H1 (cell line): ENCODE data around the gene AMZ1. TPM values are rescaled to one million over a fixed set of nuclear protein-coding genes. Genes with fewer than 3 reads are reported as not detected.

Source experiments
- CTCF ChIA-PET: fragments of 300-600 bp; sonication (Branson Sonifier 250); formaldehyde crosslinking; loops from one replicate; lab custom pipeline; 2021; ENCODE audit not compliant: partially characterized antibody; lab: Charles Lee
- POLR2A ChIA-PET: fragments of 300-600 bp; sonication (Branson Sonifier 250); formaldehyde crosslinking; loops from one replicate; lab custom pipeline; 2021; ENCODE audit warnings: inconsistent platforms; ENCODE audit not compliant: partially characterized antibody; lab: Charles Lee
- DNase-seq, 2 experiments: peaks; one replicate each; pipeline versions ENCODE4 v3.0.0 to v3.0.0-alpha.2; 2010 to 2022; ENCODE audit warnings: low spot score in 2 of 2, low read depth in 1 of 2, mixed read lengths in 1 of 2
- FAIRE-seq: peaks from 2 replicates; lab custom pipeline; 2011; peaks lifted over from hg19 to GRCh38; lab: Jason Lieb, UNC
- H2AFZ ChIP-seq: 2 replicates; pipeline ENCODE4 v1.8.1; 2012; ENCODE audit warnings: low read length, inconsistent platforms
- H2AK5ac ChIP-seq: 2 replicates; pipeline ENCODE4 v1.6.1; 2013; ENCODE audit warnings: low read depth, low read length
- H2BK120ac ChIP-seq: replicated peaks from 2 replicates; pipeline ENCODE3; 2013; ENCODE audit warnings: low read depth, low read length, inconsistent platforms
- H2BK12ac ChIP-seq: 2 replicates; pipeline ENCODE4 v1.6.1; 2013; ENCODE audit warnings: low read depth, low read length
- H2BK15ac ChIP-seq: 2 replicates; pipeline ENCODE4 v1.6.1; 2013; ENCODE audit warnings: low read length
- H2BK20ac ChIP-seq: 2 replicates; pipeline ENCODE4 v1.6.1; 2013; ENCODE audit warnings: low read length
- H2BK5ac ChIP-seq: 2 replicates; pipeline ENCODE4 v1.6.1; 2013; ENCODE audit warnings: low read depth, low read length
- H3K14ac ChIP-seq: 2 replicates; pipeline ENCODE4 v1.6.1; 2013; ENCODE audit warnings: inconsistent platforms; ENCODE audit not compliant: insufficient read length
- H3K18ac ChIP-seq: 2 replicates; pipeline ENCODE4 v1.6.1; 2013; ENCODE audit warnings: low read length; ENCODE audit errors: extremely low read depth
- H3K23ac ChIP-seq: 2 replicates; pipeline ENCODE4 v1.6.1; 2013; ENCODE audit warnings: inconsistent platforms; ENCODE audit not compliant: insufficient read length
- H3K23me2 ChIP-seq: 2 replicates; pipeline ENCODE4 v1.6.1; 2013; ENCODE audit warnings: low read depth, low read length
- H3K27ac ChIP-seq: 2 replicates; pipeline ENCODE4 v1.6.1; 2011; ENCODE audit warnings: low read depth, low read length, inconsistent platforms
- H3K27me3 ChIP-seq, 4 experiments: replicated peaks in 1 of 4; 1 replicate in 1 of 4; 2 replicates in 3 of 4; pipeline versions ENCODE4 v1.6.1 to v1.8.1; 2011 to 2013; ENCODE audit warnings: low read length in 3 of 4, mild to moderate bottlenecking in 3 of 4, inconsistent platforms in 2 of 4, mixed read lengths in 2 of 4, moderate library complexity in 1 of 4; ENCODE audit not compliant: control insufficient read depth in 3 of 4, insufficient read depth in 3 of 4; ENCODE audit errors: extremely low read depth in 1 of 4
- H3K36me3 ChIP-seq, 4 experiments: 2 replicates each; pipeline versions ENCODE4 v1.6.1 to v1.8.1; 2011 to 2013; ENCODE audit warnings: mild to moderate bottlenecking in 4 of 4, low read length in 3 of 4, moderate library complexity in 2 of 4, control low read depth in 1 of 4, inconsistent platforms in 1 of 4; ENCODE audit not compliant: insufficient read depth in 4 of 4, control insufficient read depth in 2 of 4
- H3K4ac ChIP-seq: replicated peaks from 2 replicates; pipeline ENCODE3; 2013; ENCODE audit warnings: low read length, low read depth, mixed read lengths, inconsistent platforms; ENCODE audit not compliant: insufficient read length
- H3K4me1 ChIP-seq, 4 experiments: replicated peaks in 1 of 4; 1 replicate in 1 of 4; 2 replicates in 3 of 4; pipeline versions ENCODE4 v1.6.1 to v1.8.1; 2011 to 2013; ENCODE audit warnings: low read length in 3 of 4, inconsistent platforms in 2 of 4, mixed read lengths in 1 of 4; ENCODE audit not compliant: insufficient read depth in 4 of 4, control insufficient read depth in 3 of 4
- H3K4me2 ChIP-seq, 2 experiments: 2 replicates each; pipeline versions ENCODE4 v1.6.1 to v1.8.1; 2011 to 2013; ENCODE audit warnings: low read depth in 2 of 2, low read length in 2 of 2, control low read depth in 1 of 2, inconsistent platforms in 1 of 2, mild to moderate bottlenecking in 1 of 2; ENCODE audit not compliant: insufficient read depth in 1 of 2
- H3K4me3 ChIP-seq, 4 experiments: fragments of 200-600, 300-600 bp in 1 of 4; sonication (generic), shearing (Covaris generic), sonication (Bioruptor Twin) in 1 of 4; 2 replicates each; pipeline versions ENCODE4 v1.5.1 to v1.8.1; 2011 to 2016; ENCODE audit warnings: low read length in 4 of 4, low read depth in 3 of 4, control low read depth in 2 of 4, inconsistent platforms in 2 of 4, mild to moderate bottlenecking in 2 of 4, mixed read lengths in 1 of 4, moderate library complexity in 1 of 4; ENCODE audit not compliant: insufficient read depth in 2 of 4; ENCODE audit errors: extremely low read depth in 1 of 4
- H3K56ac ChIP-seq: replicated peaks from 2 replicates; pipeline ENCODE3; 2013; ENCODE audit warnings: low read depth, mild to moderate bottlenecking, mixed read lengths, low read length, inconsistent platforms; ENCODE audit not compliant: insufficient read length
- H3K79me1 ChIP-seq: 2 replicates; pipeline ENCODE4 v1.6.1; 2013; ENCODE audit warnings: low read depth, low read length, control low read depth
- H3K79me2 ChIP-seq, 2 experiments: 2 replicates each; pipeline versions ENCODE4 v1.6.1 to v1.8.1; 2012 to 2013; ENCODE audit warnings: low read length in 2 of 2, mild to moderate bottlenecking in 2 of 2, inconsistent platforms in 1 of 2; ENCODE audit not compliant: insufficient read depth in 2 of 2, control insufficient read depth in 1 of 2
- H3K9ac ChIP-seq, 4 experiments: replicated peaks in 1 of 4; 1 replicate in 1 of 4; 2 replicates in 3 of 4; pipeline versions ENCODE4 v1.6.1 to v1.8.1; 2011 to 2013; ENCODE audit warnings: low read depth in 3 of 4, low read length in 3 of 4, control low read depth in 2 of 4, mild to moderate bottlenecking in 2 of 4, moderate library complexity in 2 of 4, inconsistent platforms in 1 of 4; ENCODE audit errors: extremely low read depth in 1 of 4
- H3K9me3 ChIP-seq, 2 experiments: 2 replicates each; pipeline versions ENCODE4 v1.6.1 to v1.8.1; 2012 to 2013; ENCODE audit warnings: mild to moderate bottlenecking in 2 of 2, moderate library complexity in 2 of 2, control low read depth in 1 of 2, inconsistent platforms in 1 of 2, low read depth in 1 of 2, low read length in 1 of 2, mixed read lengths in 1 of 2; ENCODE audit not compliant: insufficient read depth in 2 of 2
- H4K20me1 ChIP-seq, 2 experiments: replicated peaks in 1 of 2; 2 replicates each; pipeline versions ENCODE3 to v1.8.1; 2011 to 2013; ENCODE audit warnings: inconsistent platforms in 2 of 2, low read length in 2 of 2, mild to moderate bottlenecking in 1 of 2; ENCODE audit not compliant: insufficient read depth in 2 of 2, control insufficient read depth in 1 of 2
- H4K5ac ChIP-seq: 2 replicates; pipeline ENCODE4 v1.6.1; 2013; ENCODE audit warnings: low read length, low read depth, mixed read lengths, inconsistent platforms; ENCODE audit not compliant: insufficient read length
- H4K8ac ChIP-seq: 2 replicates; pipeline ENCODE4 v1.8.0; 2013; ENCODE audit warnings: mild to moderate bottlenecking, moderate library complexity, low read length, inconsistent platforms; ENCODE audit not compliant: insufficient read depth; ENCODE audit errors: extremely low read depth
- H4K91ac ChIP-seq: replicated peaks from 2 replicates; pipeline ENCODE3; 2013; ENCODE audit warnings: low read length, mixed read lengths, inconsistent platforms; ENCODE audit not compliant: insufficient read length
- CBX8 ChIP-seq: fragments of 300-800, 300-1000 bp; sonication (generic); IDR thresholded peaks from 2 replicates; pipeline ENCODE4 v1.7.1; 2016; ENCODE audit warnings: low read depth, low read length, borderline replicate concordance
- CHD2 ChIP-seq: IDR thresholded peaks from 2 replicates; pipeline ENCODE4 v1.6.1; 2012; ENCODE audit warnings: low read length, improper control_type of control experiment
- FOSL1 ChIP-seq: IDR thresholded peaks from 2 replicates; pipeline ENCODE4 v1.6.1; 2011; ENCODE audit warnings: mild to moderate bottlenecking, low read depth, low read length, moderate library complexity; ENCODE audit not compliant: insufficient read depth
- RAD21 ChIP-seq, 2 experiments: IDR thresholded peaks in 1 of 2; conservative IDR thresholded peaks in 1 of 2; 2 replicates each; pipeline ENCODE4 v1.6.1; 2011; ENCODE audit warnings: low read depth in 2 of 2, low read length in 2 of 2, improper control_type of control experiment in 1 of 2, inconsistent platforms in 1 of 2, mild to moderate bottlenecking in 1 of 2, moderate library complexity in 1 of 2
- TBP ChIP-seq: IDR thresholded peaks from 2 replicates; pipeline ENCODE4 v1.6.1; 2011; ENCODE audit warnings: low read depth, low read length, improper control_type of control experiment
- WGBS, 2 experiments: shearing (Covaris generic) in 1 of 2; methylation state at CpG; one replicate each; pipeline versions ENCODE4 v1.1.6 to v1.1.7; 2013 to 2015; ENCODE audit warnings: low lambda C conversion rate in 2 of 2, mixed read lengths in 2 of 2, inconsistent platforms in 1 of 2, low coverage in 1 of 2, missing lambda C conversion rate in 1 of 2; ENCODE audit not compliant: insufficient replicate concordance in 2 of 2, insufficient coverage in 1 of 2, insufficient read length in 1 of 2; ENCODE audit errors: extremely low coverage in 1 of 2, missing lambda C conversion rate in 1 of 2; 5-methylcytosine and 5-hydroxymethylcytosine counted together
- polyA plus RNA-seq, 7 experiments: library from polyadenylated mRNA; depleted of rRNA in 3 of 7; stranded (reverse) in 5 of 7; unstranded in 2 of 7; fragments of >200 nt in 5 of 7; fragments of 200-250 nt in 2 of 7; gene quantifications; 1 replicate in 5 of 7; 2 replicates in 1 of 7; 4 replicates in 1 of 7; pipeline versions ENCODE4 v1.2.1 to v1.2.3, GENCODE V29; 2011 to 2013; ENCODE audit warnings: missing spikeins in 2 of 7, mixed read lengths in 2 of 7
- total RNA-seq: library from RNA; stranded (reverse); fragmentation: NEBNext Ultra II Directional; extraction: Animal tissue kit (Norgen Biotek cat#: 25700); gene quantifications from 2 replicates; pipeline ENCODE4 v1.2.1, GENCODE V29; 2021

Gene AMZ1
- total and polyA plus RNA-seq, 2 of the 8 experiments (the other 6 are each of a cell fraction or from before 2014, with no cell fraction given) = 0.59 to 1.4 TPM

DNA sequence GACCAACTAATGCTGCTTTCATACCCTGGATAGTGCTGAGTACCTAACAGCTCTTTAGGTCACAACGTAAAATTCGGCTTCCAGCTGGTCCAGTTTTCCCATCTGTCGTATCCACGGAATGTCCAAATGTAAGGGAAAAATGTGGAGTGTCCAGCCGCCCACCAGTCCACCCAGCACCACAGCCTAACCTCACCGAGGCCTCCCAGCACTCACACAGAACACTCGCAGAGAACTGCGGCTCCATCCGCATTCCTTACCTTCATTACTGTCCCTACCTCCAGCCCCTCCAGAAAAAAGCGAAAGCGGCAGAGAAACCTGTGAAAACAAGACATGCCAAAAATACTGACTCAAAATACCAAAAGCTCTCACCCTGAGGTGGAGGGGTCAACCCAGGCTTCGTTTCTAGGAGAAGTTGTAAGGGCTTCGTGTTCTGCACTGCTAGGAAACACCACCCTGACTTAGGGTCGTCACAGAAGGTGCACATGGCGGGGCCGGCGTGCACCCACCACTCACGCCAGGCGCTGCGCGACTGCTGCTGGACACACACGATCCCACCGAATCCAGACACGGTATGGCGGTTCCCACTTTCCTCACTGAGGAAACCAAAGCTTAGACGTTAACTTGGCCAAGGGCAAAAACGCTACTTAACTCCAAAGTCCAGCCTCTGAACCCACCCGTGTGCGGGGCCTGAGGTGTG, 73.9 kb downstream of the AMZ1 start:
- Histone ChIP-seq H2AK5ac (no peak overlapping the region), H3K23me2 (no peaks in the 10 kb centered on the region), H4K5ac (no peak overlapping the region), H3K79me2 (peaks cover 0 to 60% of the 10 kb centered on the region in 2 experiments; a peak in 2 of 4 replicates), H2BK20ac (no peak overlapping the region), H2BK120ac (no peak overlapping the region), H3K56ac (no peak overlapping the region), H3K9ac (no peak overlapping the region), H3K27ac (no peak overlapping the region), H3K4me3 (no peak overlapping the region), H3K79me1 (peaks cover 7% of the 10 kb centered on the region; the same call in 1 of the 2 replicates), H3K18ac (no peak overlapping the region), H2AFZ (no peak overlapping the region), H3K36me3 (0 out of 8 replicates have a peak, but pooled peaks cover 0 to 2% (median 0%) of the 10 kb centered on the region in 4 experiments), H2BK15ac (no peak overlapping the region), H2BK5ac (no peak overlapping the region), H4K20me1 (peaks cover 0 to 6% of the 10 kb centered on the region in 2 experiments), H3K4ac (no peak overlapping the region), H3K14ac (no peak overlapping the region), H4K8ac (no peak overlapping the region), H3K9me3 (no peaks in the 10 kb centered on the region), H3K27me3 (no peaks in the 10 kb centered on the region), H4K91ac (no peak overlapping the region), H3K4me1 (peaks cover 0 to 11% (median 4%) of the 10 kb centered on the region in 4 experiments; a peak in 5 of 7 replicates), H3K23ac (no peak overlapping the region), H2BK12ac (no peak overlapping the region), H3K4me2 (no peak overlapping the region)
- CTCF ChIA-PET = interaction anchor here (0.9 to 3.1 kb wide), 15 partner anchors 8 to 165 kb away, joined by 3 to 18 read pairs (median 7); no protein-coding TSS in a partner anchor
- WGBS, 2 experiments = 93% methylated on average over 29 of the region's 29 CpGs; no CpG with 5 or more reads in 1 of the 2 experiments
- TF ChIP-seq CBX8 = no peak
- TF ChIP-seq CHD2 = no peak
- no peak for TF ChIP-seq RAD21 (IDR thresholded peaks at IDR 0.05 in 1 of 2, conservative IDR thresholded peaks at IDR 0.05 in 1 of 2; ENCODE audit: low read depth in 2 of 2, low read length in 2 of 2)
- TF ChIP-seq TBP = no peak
- TF ChIP-seq FOSL1 = no peak
- FAIRE-seq = no peak
- POLR2A ChIA-PET = interaction anchor here (1.2 kb wide), 1 partner anchor 17 kb away, joined by 3 read pairs; no protein-coding TSS in a partner anchor
- no peak for DNase-seq
